ENCODE measurements around the gene KCNJ5.

The KCNJ5 gene

GRCh38 chr11:128872094-128872493, 19.1 kb upstream of the KCNJ5 start:
- no peak for DNase-seq

GRCh38 chr11:128872594-128872993, 18.6 kb upstream of the KCNJ5 start:
- no peak for DNase-seq

- no peak for DNase-seq
Measured at GRCh38 chr11:128874427-128874826, 16.7 kb upstream of the KCNJ5 start.

- no peak for DNase-seq
Measured at GRCh38 chr11:128876133-128876650, 15.0 kb upstream of the KCNJ5 start.

GRCh38 chr11:128877726-128878125, 13.4 kb upstream of the KCNJ5 start:
- DNase-seq, result no peak

GRCh38 chr11:128878455-128878854, 12.7 kb upstream of the KCNJ5 start:
- no peak for DNase-seq

GRCh38 chr11:128879817-128880216, 11.3 kb upstream of the KCNJ5 start:
- no peak for DNase-seq

GRCh38 chr11:128881221-128881620, 9.9 kb upstream of the KCNJ5 start:
- no peak for DNase-seq

- DNase-seq, result no peak
Measured at GRCh38 chr11:128882451-128882850, 8.7 kb upstream of the KCNJ5 start.

GRCh38 chr11:128884054-128884453, 7.1 kb upstream of the KCNJ5 start:
- no peak for DNase-seq

GRCh38 chr11:128884703-128885338, 6.3 kb upstream of the KCNJ5 start:
- peak; percentile 49 for DNase-seq

GRCh38 chr11:128886406-128887124, 4.6 kb upstream of the KCNJ5 start:
- DNase-seq, result no peak

- DNase-seq, result no peak
Measured at GRCh38 chr11:128888034-128888985, 2.8 kb upstream of the KCNJ5 start.

- no peak for DNase-seq
Measured at GRCh38 chr11:128889657-128890213, 1.4 kb upstream of the KCNJ5 start.

- no peak for DNase-seq
Measured at GRCh38 chr11:128890216-128890542, 977 bp upstream of the KCNJ5 start.

- DNase-seq, result no peak
Measured at GRCh38 chr11:128891913-128892398, 800 bp downstream of the KCNJ5 start.

- no peak for DNase-seq
Measured at GRCh38 chr11:128892866-128893565, 1.9 kb downstream of the KCNJ5 start.

- DNase-seq, result no peak
Measured at GRCh38 chr11:128893578-128894285, 2.6 kb downstream of the KCNJ5 start.

GRCh38 chr11:128894286-128894681, 3.1 kb downstream of the KCNJ5 start:
- DNase-seq, result no peak

- no peak for DNase-seq
Measured at GRCh38 chr11:128894685-128895084, 3.5 kb downstream of the KCNJ5 start.

- DNase-seq, result no peak
Measured at GRCh38 chr11:128895526-128895925, 4.4 kb downstream of the KCNJ5 start.

- no peak for DNase-seq
Measured at GRCh38 chr11:128896356-128896755, 5.2 kb downstream of the KCNJ5 start.
